Lower lobe of right lung (tissue), 2 donors: Measurements from ENCODE around the gene APMAP. TPM values are rescaled to one million over a fixed set of nuclear protein-coding genes. Genes with fewer than 3 reads are reported as not detected.

Source experiments
- ATAC-seq, 2 donors: fragments of 200-7000 bp; cut with Tn5 transposase; one replicate each; pipeline ENCODE4 v1.9.1; 2020 to 2022; ENCODE audit warnings: mild to moderate bottlenecking in 2 of 2, moderate library complexity in 2 of 2
- DNase-seq: peaks from one replicate; pipeline ENCODE4 v3.0.0-alpha.2; 2020
- H3K27ac ChIP-seq: fragments of 200-600 bp; one replicate; pipeline ENCODE4 v1.8.0; 2022
- H3K27me3 ChIP-seq: fragments of 200-600 bp; one replicate; pipeline ENCODE4 v1.8.0; 2022; ENCODE audit warnings: low read depth
- H3K36me3 ChIP-seq: fragments of 200-600 bp; one replicate; pipeline ENCODE4 v1.8.0; 2022; ENCODE audit warnings: mild to moderate bottlenecking
- H3K4me1 ChIP-seq: fragments of 200-600 bp; one replicate; pipeline ENCODE4 v1.8.0; 2022
- H3K4me3 ChIP-seq: fragments of 200-600 bp; one replicate; pipeline ENCODE4 v1.8.0; 2022; ENCODE audit warnings: mild to moderate bottlenecking
- H3K9me3 ChIP-seq: fragments of 200-600 bp; one replicate; pipeline ENCODE4 v1.8.0; 2022
- intact Hi-C: fragments of 100-400 bp; cut with DNase I; formaldehyde crosslinking; loops from one replicate; pipeline ENCODE4 v1.11.0; 2022
- total RNA-seq: library from RNA; stranded (reverse); fragmentation: NEBNext Ultra II Directional; extraction: Animal tissue kit (Norgen Biotek cat#: 25700); gene quantifications from one replicate; pipeline ENCODE4 v1.2.1, GENCODE V29; 2021
- TF ChIP-seq, protein P1 (sequence below): fragments of 200-600 bp; IDR thresholded peaks from one replicate; pipeline ENCODE4 v1.8.0; 2022; ENCODE audit warnings: antibody characterized with exemption, mild to moderate bottlenecking
- donor health status: DM: no; HTN: yes; CAD: no; lungs with severe emphysema.

APMAP gene
- total RNA-seq, 1 donor from 2014 or later: 82.9 TPM

DNA sequence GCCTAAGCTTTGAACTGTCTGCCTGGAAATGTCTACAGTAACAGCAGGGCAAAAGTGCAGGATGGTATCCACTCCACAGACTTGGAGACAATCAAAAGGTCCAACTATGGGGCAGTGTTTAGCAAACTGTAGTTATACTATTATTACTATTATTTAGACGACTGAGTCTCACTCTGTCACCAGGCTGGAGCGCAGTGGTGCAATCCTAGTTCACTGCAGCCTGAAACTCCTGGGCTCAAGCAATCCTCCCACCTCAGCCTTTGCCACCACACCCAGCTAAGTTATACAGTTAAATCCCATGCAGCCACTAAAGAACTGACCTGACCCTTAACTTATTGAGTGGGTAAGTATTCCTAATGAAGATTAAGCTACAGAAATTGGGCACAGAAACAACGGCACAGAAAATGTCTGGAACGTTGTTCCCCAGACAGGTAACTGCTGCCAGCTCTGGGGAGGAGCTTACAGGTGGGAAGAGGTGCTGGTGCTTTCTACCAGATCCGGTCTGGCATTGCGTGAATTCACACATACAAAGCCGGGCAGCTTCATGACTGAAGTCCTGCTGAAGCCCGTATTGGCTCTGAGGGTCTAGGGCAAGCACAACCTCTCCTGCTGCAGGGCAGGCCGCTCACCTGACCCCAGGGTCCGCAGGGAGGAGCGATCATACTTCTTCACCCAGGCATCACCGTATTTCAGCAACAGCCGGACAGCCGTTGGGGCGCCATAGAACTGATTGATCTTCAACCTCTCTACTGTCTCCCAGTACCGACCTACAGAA, 27.0 kb upstream of the APMAP start:
- TF ChIP-seq, protein P1, sequence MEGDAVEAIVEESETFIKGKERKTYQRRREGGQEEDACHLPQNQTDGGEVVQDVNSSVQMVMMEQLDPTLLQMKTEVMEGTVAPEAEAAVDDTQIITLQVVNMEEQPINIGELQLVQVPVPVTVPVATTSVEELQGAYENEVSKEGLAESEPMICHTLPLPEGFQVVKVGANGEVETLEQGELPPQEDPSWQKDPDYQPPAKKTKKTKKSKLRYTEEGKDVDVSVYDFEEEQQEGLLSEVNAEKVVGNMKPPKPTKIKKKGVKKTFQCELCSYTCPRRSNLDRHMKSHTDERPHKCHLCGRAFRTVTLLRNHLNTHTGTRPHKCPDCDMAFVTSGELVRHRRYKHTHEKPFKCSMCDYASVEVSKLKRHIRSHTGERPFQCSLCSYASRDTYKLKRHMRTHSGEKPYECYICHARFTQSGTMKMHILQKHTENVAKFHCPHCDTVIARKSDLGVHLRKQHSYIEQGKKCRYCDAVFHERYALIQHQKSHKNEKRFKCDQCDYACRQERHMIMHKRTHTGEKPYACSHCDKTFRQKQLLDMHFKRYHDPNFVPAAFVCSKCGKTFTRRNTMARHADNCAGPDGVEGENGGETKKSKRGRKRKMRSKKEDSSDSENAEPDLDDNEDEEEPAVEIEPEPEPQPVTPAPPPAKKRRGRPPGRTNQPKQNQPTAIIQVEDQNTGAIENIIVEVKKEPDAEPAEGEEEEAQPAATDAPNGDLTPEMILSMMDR: no peak
- peaks cover 27% of the 10 kb centered on the region for H3K4me1 ChIP-seq
- intact Hi-C loops: no loop called here
- H3K4me3 ChIP-seq: no peak overlapping the region
- no peak for DNase-seq
- H3K36me3 ChIP-seq: peaks cover 64% of the 10 kb centered on the region
- no peaks in the 10 kb centered on the region for H3K9me3 ChIP-seq
- H3K27me3 ChIP-seq: no peaks in the 10 kb centered on the region
- ATAC-seq: no peak
- no peak overlapping the region for H3K27ac ChIP-seq

GRCh38 chr20:25018841-25019240, 26.3 kb upstream of the APMAP start:
- intact Hi-C loops: no loop called here
- no peak for DNase-seq

GRCh38 chr20:25018425-25018824, 25.9 kb upstream of the APMAP start:
- TF ChIP-seq, protein P1: no peak
- peaks cover 74% of the 10 kb centered on the region for H3K36me3 ChIP-seq
- DNase-seq (no peak), ATAC-seq (no peak)
- H3K27ac ChIP-seq: no peak overlapping the region
- no peaks in the 10 kb centered on the region for H3K27me3 ChIP-seq
- H3K9me3 ChIP-seq: no peaks in the 10 kb centered on the region
- intact Hi-C loops: no loop called here
- no peak overlapping the region for H3K4me3 ChIP-seq
- H3K4me1 ChIP-seq: peaks cover 27% of the 10 kb centered on the region

More at GRCh38 chr20:25018841-25019240, 26.3 kb upstream of the APMAP start:
- H3K4me3 ChIP-seq: no peak overlapping the region
- no peak overlapping the region for H3K27ac ChIP-seq
- peaks cover 27% of the 10 kb centered on the region for H3K4me1 ChIP-seq
- TF ChIP-seq, protein P1: no peak
- H3K36me3 ChIP-seq: peaks cover 71% of the 10 kb centered on the region
- ATAC-seq: no peak
- no peaks in the 10 kb centered on the region for H3K9me3 ChIP-seq
- H3K27me3 ChIP-seq: no peaks in the 10 kb centered on the region

GRCh38 chr20:25017257-25017803, 24.8 kb upstream of the APMAP start:
- H3K27ac ChIP-seq: peak overlapping the region; percentile 46
- no peaks in the 10 kb centered on the region for H3K9me3 ChIP-seq
- peaks cover 20% of the 10 kb centered on the region for H3K4me1 ChIP-seq
- no peaks in the 10 kb centered on the region for H3K27me3 ChIP-seq
- intact Hi-C loops: no loop called here
- peak; percentile 91 to 94 for ATAC-seq
- TF ChIP-seq, protein P1: no peak
- no peak overlapping the region for H3K4me3 ChIP-seq
- peak; percentile 89 for DNase-seq
- peaks cover 74% of the 10 kb centered on the region for H3K36me3 ChIP-seq

DNA sequence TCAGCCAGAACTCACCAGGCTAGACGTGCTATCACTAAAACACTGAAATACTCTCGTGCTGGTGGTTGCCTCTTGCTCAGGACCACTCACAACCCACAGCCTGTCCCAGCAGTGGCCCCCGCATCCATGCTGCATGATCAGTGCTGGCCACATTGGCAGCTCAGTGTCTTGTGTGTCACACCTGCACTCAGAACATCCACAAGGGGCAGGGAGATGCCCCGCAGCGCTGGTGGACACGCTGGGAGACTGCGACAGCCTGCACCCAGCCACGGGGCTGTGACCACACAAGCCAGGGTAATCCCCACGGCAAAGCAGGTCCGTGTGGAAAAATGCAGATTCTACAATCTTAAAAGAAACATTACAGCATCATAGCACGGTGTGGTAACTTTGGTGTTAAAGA, 23.9 kb upstream of the APMAP start:
- no peaks in the 10 kb centered on the region for H3K9me3 ChIP-seq
- no peaks in the 10 kb centered on the region for H3K27me3 ChIP-seq
- TF ChIP-seq, protein P1: no peak
- intact Hi-C loops: no loop called here
- H3K27ac ChIP-seq: no peak overlapping the region
- peaks cover 19% of the 10 kb centered on the region for H3K4me1 ChIP-seq
- H3K36me3 ChIP-seq: peaks cover 80% of the 10 kb centered on the region
- ATAC-seq: no peak
- no peak for DNase-seq
- no peak overlapping the region for H3K4me3 ChIP-seq
